Measurements from ENCODE around the gene CGNL1. TPM values are rescaled to one million over a fixed set of nuclear protein-coding genes. Genes with fewer than 3 reads are reported as not detected.

CGNL1 gene
- total RNA-seq, 1 experiment from 2014 or later: 3.3 TPM

GRCh38 chr15:57529748-57530147, 153.4 kb downstream of the CGNL1 start:
- peaks cover 3% of the 10 kb centered on the region for H3K27me3 Mint-ChIP-seq (ENCODE audit: unreplicated experiment)
- H3K4me3 Mint-ChIP-seq (ENCODE audit: low read depth, unreplicated experiment): no peak overlapping the region
- no peak overlapping the region for H3K27ac Mint-ChIP-seq (ENCODE audit: unreplicated experiment)
- CTCF ChIA-PET: interaction anchor here (0.5 to 4.9 kb wide), 6 partner anchors 12 to 221 kb away, joined by 3 to 239 read pairs (median 4); partner anchors contain the start of gene CGNL1
- H3K36me3 Mint-ChIP-seq (ENCODE audit: insufficient read depth, unreplicated experiment): no peaks in the 10 kb centered on the region
- intact Hi-C loops (cut with micrococcal nuclease; ENCODE audit: unreplicated experiment): loop anchor here (5.0 kb wide), 2 partner anchors 382 to 1032 kb away; no protein-coding TSS in a partner anchor
- no TSS peak for BruUV-seq (replicated peaks)
- no peaks in the 10 kb centered on the region for H3K4me1 Mint-ChIP-seq (ENCODE audit: low read depth, unreplicated experiment)
- DNase-seq: no peak
- TF ChIP-seq CTCF (IDR thresholded peaks at IDR 0.05; ENCODE audit: unreplicated experiment): no peak
- no peaks in the 10 kb centered on the region for H3K9me3 Mint-ChIP-seq (ENCODE audit: low read depth, unreplicated experiment)

GRCh38 chr15:57532731-57533447, 156.6 kb downstream of the CGNL1 start:
- no peaks in the 10 kb centered on the region for H3K4me1 Mint-ChIP-seq (ENCODE audit: low read depth, unreplicated experiment)
- H3K27ac Mint-ChIP-seq (ENCODE audit: unreplicated experiment): no peak overlapping the region
- peaks cover 15% of the 10 kb centered on the region for H3K27me3 Mint-ChIP-seq (ENCODE audit: unreplicated experiment)
- H3K9me3 Mint-ChIP-seq (ENCODE audit: low read depth, unreplicated experiment): no peaks in the 10 kb centered on the region
- no peak for DNase-seq
- no peak overlapping the region for H3K4me3 Mint-ChIP-seq (ENCODE audit: low read depth, unreplicated experiment)
- no peaks in the 10 kb centered on the region for H3K36me3 Mint-ChIP-seq (ENCODE audit: insufficient read depth, unreplicated experiment)
- CTCF ChIA-PET: no interaction called here
- intact Hi-C loops (cut with micrococcal nuclease; ENCODE audit: unreplicated experiment): no loop called here
- BruUV-seq (replicated peaks): no TSS peak
- TF ChIP-seq CTCF (IDR thresholded peaks at IDR 0.05; ENCODE audit: unreplicated experiment): no peak

GRCh38 chr15:57533448-57533799, 157.1 kb downstream of the CGNL1 start:
- no peak for TF ChIP-seq CTCF (IDR thresholded peaks at IDR 0.05; ENCODE audit: unreplicated experiment)
- CTCF ChIA-PET: no interaction called here
- Mint-ChIP-seq H3K27me3 (ENCODE audit: unreplicated experiment) (peaks cover 15% of the 10 kb centered on the region), H3K36me3 (ENCODE audit: insufficient read depth, unreplicated experiment) (no peaks in the 10 kb centered on the region), H3K4me3 (ENCODE audit: low read depth, unreplicated experiment) (no peak overlapping the region), H3K4me1 (ENCODE audit: low read depth, unreplicated experiment) (no peaks in the 10 kb centered on the region), H3K27ac (ENCODE audit: unreplicated experiment) (no peak overlapping the region), H3K9me3 (ENCODE audit: low read depth, unreplicated experiment) (no peaks in the 10 kb centered on the region)
- DNase-seq: no peak
- no TSS peak for BruUV-seq (replicated peaks)
- intact Hi-C loops (cut with micrococcal nuclease; ENCODE audit: unreplicated experiment): no loop called here

GRCh38 chr15:57534281-57534680, 158.0 kb downstream of the CGNL1 start:
- no peak for DNase-seq
- Mint-ChIP-seq H3K4me1 (ENCODE audit: low read depth, unreplicated experiment) (no peaks in the 10 kb centered on the region), H3K36me3 (ENCODE audit: insufficient read depth, unreplicated experiment) (no peaks in the 10 kb centered on the region), H3K9me3 (ENCODE audit: low read depth, unreplicated experiment) (no peaks in the 10 kb centered on the region), H3K27ac (ENCODE audit: unreplicated experiment) (no peak overlapping the region), H3K4me3 (ENCODE audit: low read depth, unreplicated experiment) (no peak overlapping the region), H3K27me3 (ENCODE audit: unreplicated experiment) (peaks cover 22% of the 10 kb centered on the region)
- BruUV-seq (replicated peaks): no TSS peak
- intact Hi-C loops (cut with micrococcal nuclease; ENCODE audit: unreplicated experiment): no loop called here
- TF ChIP-seq CTCF (IDR thresholded peaks at IDR 0.05; ENCODE audit: unreplicated experiment): no peak
- CTCF ChIA-PET: no interaction called here
